ENCODE data around the gene ARL4D.

Gene ARL4D

DNA sequence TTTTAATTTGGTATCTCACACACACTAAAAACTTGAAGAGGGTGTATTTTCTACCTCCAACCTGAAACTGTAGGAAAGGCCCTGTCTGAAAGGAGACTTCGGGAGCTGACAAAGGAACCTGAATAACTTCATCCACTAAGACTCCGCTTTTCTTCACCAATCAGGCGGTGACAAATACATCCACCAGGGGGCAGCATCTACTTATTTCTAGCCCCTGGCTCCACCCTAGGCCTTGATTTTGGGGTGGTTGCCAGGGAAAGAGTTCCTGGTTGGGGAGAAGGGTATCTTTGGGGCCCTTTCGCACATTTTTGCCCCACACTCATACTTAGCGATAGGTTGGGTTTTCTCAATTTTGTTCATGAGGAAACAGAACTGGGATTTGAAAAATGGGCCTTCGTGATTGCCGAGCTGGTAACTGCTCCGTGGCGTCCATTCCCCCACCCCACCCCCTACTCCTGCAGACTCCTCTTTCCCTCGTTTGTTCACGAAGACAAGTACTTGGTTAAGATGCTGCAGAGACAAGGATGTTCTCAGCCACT is 4.8 kb upstream of the ARL4D start:
- in situ Hi-C loops (cut with HindIII; ENCODE audit: low sequenced_read_pairs), result no loop called here

DNA sequence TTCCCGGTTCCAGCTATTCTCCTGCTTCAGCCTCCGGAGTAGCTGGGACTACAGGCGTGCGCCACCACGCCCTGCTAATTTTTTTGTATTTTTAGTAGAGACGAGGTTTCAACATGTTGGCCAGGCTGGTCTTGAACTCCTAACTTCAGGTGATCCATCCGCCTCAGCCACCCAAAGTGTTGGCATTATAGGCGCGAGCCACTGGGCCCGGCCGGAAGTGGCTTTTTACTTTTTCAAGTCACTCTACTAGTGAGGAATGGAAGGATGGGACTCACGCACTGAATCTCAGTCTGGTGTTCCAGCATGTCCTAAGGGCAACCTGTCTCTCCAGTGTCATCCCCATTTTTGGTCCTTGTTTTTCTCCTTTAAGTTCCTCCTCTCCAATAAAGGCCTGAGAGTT is 4.1 kb upstream of the ARL4D start:
- in situ Hi-C loops (cut with HindIII; ENCODE audit: low sequenced_read_pairs), result loop anchor here (5.0 kb wide), 1 partner anchor 108 kb away; no protein-coding TSS in a partner anchor

DNA sequence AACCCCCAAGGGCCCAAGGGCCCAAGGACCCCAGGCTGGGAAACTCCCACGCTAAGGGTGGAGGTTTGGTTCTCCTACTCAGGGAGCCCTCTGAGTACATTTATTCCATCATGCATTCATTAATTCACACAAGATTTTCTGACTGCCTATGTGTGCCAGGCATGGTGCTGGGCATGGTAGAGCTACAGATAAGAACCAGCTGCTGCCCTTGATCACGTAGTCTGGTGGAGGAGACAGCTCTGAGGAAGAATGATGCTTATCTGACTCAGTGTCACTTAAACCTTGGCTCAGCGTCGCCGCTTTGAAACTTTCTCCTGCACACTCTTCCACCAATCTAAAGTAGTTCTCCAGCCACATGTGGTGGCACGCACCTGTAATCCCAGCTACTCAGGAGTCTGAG is 3.6 kb upstream of the ARL4D start:
- in situ Hi-C loops (cut with HindIII; ENCODE audit: low sequenced_read_pairs), result loop anchor here (5.0 kb wide), 1 partner anchor 107 kb away; no protein-coding TSS in a partner anchor

DNA sequence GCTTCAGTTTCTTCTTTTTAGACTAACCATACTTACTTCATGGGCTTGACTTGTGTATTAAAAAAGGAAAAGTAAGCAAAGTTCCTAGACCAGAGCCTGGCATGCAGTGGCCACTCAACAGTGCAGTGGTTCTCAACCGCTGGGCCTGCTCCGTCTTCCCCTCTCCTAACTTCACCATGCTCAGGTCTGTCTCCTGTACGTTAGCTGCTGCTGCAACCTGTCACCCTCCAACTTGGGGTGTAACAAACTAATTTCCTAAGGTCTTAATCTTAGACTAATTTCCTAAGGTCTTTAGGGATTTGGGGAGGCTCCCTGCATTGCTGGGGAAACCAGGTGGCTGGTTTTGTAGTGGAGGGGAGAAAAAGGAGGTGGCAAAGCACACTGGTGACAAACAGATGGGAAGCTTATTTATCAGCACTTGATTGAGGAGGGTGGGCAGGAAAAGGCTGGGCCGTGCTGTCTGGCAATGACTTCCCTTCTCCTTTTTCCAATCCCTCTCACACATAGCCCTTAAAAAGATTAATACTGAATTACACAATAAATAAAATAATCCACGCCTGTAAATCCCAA is 2.2 kb upstream of the ARL4D start:
- in situ Hi-C loops (cut with HindIII; ENCODE audit: low sequenced_read_pairs), result loop anchor here (5.0 kb wide), 1 partner anchor 106 kb away; no protein-coding TSS in a partner anchor

DNA sequence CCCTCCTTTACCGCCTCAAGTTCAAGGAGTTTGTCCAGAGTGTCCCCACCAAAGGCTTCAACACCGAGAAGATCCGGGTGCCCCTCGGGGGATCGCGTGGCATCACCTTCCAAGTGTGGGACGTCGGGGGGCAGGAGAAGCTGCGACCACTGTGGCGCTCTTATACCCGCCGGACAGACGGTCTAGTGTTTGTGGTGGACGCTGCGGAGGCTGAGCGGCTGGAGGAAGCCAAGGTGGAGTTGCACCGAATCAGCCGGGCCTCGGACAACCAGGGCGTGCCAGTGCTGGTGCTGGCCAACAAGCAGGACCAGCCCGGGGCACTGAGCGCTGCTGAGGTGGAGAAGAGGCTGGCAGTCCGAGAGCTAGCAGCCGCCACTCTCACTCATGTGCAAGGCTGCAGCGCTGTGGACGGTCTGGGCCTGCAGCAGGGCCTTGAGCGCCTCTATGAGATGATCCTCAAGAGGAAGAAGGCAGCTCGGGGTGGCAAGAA is 1.1 kb downstream of the ARL4D start:
- in situ Hi-C loops (cut with HindIII; ENCODE audit: low sequenced_read_pairs), result loop anchor here (5.0 kb wide), 1 partner anchor 102 kb away; no protein-coding TSS in a partner anchor

DNA sequence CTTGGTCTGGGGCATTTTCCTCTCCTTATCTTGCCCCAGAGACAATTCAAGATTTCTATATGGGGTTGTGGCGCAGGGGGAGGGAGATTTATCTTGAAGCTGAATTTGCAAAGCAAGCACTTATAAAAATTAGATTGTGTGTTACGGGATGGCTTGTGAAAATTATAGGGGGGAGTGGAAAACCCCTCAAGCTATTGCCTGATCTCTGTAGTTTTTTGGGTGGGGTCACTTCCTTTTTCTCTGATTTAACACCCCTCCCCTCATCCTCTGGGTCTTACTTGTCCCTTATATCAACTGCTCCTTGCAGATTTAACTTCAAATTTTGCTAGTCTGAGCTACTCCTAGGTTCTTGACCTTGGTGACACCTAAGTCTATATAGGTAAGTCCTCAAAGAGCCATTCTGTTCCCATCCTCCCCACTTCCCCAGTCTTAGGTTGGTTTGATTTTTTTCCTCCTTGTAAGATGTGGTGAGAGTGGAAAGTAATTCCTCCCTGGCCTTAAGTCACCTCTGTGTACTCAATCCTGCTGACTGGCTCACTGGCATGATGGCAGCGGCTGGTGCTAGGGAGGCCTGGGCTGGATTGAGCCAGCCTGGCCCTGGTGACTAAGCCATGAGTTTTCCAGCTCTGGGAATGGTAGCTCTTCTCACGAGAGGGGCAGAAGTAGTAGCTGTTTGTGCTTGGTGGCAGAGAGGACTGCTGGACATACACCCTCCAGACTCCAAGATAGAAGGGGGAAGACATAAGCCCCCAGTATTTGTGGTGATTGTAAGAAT is 2.3 kb downstream of the ARL4D start:
- in situ Hi-C loops (cut with HindIII; ENCODE audit: low sequenced_read_pairs), result no loop called here

DNA sequence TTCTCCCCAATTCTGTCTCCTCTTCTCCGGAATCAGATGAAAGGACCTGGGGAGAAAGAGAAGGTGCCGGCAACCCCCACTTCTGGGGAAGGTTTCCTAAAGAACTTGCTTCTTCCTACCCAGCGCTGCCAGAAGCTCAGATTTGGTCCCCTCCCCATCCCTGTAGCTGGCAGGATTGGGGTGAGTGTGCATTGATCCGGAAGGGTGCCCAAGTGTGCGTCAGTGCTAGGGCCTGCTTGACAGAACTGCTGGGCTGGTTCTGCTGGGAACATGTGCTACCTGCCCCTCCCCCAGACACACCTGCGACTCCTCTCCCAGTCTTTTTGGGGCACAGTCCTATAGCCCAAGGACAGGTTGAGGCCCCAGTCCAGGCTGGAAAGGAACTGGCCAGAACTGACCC is 3.3 kb downstream of the ARL4D start:
- in situ Hi-C loops (cut with HindIII; ENCODE audit: low sequenced_read_pairs), result no loop called here

DNA sequence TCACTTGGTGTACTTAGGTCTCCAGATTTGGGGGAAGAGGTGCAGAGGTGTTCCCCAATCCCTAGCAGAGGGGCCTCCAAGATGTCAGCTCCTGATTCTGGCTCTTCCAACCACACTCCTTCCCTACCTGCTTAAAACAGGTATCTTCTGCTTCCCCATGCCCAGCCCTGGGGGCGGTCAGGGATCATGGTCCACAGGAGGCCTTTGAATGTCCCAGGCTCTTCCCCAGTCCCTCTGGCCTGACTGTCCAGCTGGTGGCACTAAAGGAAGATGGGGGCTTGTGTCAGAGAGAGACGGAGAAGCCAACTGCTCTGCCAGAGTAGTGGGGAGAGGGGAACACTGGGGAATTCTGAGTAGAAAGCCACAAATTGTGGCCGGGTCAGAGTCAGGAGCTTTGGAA is 3.8 kb downstream of the ARL4D start:
- in situ Hi-C loops (cut with HindIII; ENCODE audit: low sequenced_read_pairs), result no loop called here

DNA sequence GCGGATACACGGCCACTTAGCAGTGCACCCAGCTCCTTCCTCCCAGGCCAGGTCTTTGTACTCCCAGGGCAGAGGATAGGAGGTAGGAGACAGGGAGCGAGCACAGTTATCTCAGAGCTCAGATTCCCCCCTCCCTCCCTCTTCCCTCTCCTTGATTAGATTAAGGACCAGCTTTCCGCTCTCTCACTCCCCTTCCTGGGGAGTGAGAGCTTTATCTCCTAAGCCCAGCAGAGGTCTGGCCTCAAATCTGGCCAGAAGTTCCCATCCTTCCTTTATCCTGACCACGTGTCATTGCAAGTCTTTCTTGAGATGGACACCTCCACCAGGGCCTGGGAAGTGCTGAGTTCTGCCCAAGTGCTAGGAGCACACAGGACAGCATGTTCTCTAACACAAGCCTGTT is 5.1 kb downstream of the ARL4D start:
- in situ Hi-C loops (cut with HindIII; ENCODE audit: low sequenced_read_pairs), result no loop called here

DNA sequence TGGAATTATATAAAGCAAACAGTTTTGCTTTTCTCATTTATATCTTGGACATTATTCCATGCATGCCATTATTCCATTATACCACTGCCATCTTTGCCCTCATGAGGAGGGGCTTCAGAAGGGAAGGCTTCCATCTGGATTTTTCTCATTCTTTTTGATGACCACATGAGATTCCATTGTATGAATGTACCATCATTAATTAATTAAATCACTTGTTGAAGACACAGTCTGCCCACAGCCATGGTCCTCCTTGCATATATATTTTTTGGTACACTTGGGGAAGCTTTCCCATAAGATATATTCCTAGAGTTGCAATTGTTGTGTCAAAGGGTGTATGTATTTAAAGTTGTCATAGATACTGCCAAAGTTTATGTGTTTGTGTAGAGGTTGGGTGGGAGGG is 7.1 kb downstream of the ARL4D start:
- in situ Hi-C loops (cut with HindIII; ENCODE audit: low sequenced_read_pairs), result loop anchor here (5.0 kb wide), 1 partner anchor 41 kb away; no protein-coding TSS in a partner anchor

DNA sequence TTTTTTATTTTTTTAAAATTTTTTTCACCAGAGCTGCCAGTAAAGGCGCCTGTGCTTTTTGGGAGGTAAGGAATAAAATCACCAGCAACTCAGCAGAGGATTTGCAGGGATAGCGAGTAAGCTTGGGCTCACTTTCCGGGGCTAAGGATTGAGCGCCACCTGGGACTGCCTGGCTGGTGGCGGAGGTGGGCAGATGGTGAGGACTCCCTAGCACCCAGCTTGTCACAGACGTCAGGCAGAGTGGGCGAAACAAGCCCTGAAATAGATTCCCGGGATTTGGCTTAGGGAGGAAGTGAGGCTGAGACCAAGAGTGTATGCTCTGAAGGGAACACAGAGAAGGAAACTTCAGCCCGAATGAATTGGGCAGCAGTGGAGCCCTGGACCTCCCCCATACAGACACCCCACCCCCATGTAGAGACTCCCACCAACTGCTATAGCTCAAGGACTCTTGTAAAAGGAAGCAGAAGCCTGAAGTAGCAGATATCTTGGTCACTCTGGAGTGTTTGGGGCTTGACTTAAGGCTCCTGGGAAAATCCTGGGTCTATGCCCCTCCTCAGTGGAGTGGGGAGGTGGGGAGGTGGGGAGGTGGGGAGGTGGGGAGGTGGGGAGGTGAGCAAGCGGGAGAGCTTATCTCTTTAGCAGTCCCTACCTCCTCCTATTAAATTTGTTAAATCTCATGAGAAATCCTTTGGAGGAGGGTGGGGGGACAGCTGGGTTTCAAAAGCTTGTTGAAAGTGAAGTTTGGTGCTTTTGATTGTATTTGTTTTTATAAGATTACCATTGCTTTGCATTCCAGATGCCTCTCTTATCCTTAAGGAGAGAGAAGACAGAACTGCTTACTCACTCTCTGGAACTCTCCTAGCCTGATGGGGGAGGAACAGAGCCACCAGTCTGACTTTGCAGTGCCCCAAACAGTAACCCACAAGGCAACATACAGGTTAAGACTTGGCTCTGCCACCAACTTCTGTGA is 8.2 kb downstream of the ARL4D start:
- in situ Hi-C loops (cut with HindIII; ENCODE audit: low sequenced_read_pairs), result loop anchor here (5.0 kb wide), 1 partner anchor 40 kb away; no protein-coding TSS in a partner anchor

DNA sequence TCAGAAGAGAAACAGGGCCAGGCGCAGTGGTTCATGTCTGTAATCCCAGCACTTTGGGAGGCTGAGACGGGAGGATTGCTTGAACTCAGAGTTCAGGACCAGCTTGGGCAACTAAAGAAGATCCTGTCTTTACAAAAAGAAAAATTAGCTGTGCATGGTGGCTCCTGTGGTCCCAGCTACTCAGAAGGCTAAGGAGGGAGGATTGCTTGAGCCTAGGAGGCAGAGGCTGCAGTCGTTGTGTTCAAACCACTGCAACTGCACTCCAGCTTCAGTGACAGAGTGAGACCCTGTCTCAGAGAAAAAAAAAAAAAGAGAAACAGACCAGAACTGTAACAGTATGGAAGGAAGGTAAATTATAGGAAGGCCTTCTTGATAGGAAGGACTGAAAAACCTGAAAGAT is 10.3 kb downstream of the ARL4D start:
- in situ Hi-C loops (cut with HindIII; ENCODE audit: low sequenced_read_pairs), result loop anchor here (5.0 kb wide), 1 partner anchor 38 kb away; no protein-coding TSS in a partner anchor

DNA sequence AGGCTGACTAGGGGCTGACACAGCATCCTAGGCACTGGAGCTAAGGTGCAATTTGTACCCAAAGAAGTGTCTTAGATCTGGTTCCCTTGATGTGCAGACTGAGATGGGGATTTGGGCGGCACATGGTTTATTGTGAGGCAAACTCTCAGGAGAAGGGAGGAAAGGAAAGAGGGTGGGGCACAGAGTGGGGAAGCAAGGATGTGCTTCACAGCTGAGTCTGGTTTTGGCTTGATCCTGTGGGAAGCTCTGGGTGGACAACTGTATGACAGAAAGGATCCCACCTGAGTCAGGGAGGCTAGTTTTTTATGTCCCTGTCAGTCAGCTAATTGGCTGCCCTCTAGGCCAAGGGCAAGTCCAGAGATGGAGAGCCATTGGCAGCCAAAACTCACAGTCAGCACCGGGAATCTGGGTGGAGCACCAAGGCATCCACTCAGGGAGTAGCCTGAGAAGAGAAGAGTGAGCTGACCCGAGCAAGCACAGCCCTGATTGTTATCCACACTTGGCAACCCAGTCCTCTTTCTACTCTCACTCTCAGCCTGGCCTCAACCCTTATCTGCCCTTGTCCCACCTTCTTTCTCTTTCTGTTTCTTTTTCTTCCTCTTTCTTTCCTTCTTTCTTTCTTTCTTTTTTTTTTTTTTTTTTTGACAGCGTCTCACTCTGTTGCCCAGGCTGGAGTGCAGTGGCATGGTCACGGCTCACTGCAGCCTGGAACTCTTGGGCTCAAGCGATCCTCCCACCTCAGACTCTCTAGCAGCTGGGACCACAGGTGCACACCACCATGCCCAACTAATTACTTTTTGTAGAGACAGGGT is 12.0 kb downstream of the ARL4D start:
- in situ Hi-C loops (cut with HindIII; ENCODE audit: low sequenced_read_pairs), result no loop called here

DNA sequence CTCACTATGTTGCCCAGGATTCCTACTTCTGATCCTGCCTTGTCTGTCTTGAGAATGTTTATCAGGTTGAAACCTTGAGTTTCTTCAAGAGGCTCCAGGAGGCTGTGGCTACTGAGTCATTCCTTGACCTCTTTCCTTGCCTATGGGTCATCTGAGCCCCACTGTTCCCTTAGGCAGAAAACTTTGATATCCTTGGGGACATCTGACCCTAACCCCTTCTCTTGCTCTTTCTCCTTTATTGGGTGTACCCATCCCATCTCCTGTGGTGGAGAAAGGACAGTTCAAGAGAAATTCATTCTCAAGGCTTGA is 12.5 kb downstream of the ARL4D start:
- in situ Hi-C loops (cut with HindIII; ENCODE audit: low sequenced_read_pairs), result no loop called here

DNA sequence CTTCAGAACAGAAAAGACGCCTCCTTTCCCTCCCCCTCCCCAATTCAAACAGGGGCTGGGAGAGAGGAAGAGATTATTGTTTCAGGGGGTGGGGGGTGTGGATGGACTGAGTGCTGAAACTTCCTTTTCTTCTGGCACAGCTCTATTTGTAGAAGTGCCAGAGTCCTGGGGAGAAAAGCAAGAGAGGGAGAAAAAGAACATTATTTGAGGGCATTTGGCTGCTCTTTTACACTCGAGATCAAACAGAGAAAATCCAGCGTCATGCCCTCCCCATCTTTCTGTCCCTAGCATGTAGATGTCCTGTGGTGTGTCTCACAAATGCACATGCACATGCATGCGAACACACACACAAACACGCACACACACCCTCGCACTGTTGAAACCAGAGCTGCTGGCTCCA is 13.0 kb downstream of the ARL4D start:
- in situ Hi-C loops (cut with HindIII; ENCODE audit: low sequenced_read_pairs), result no loop called here

DNA sequence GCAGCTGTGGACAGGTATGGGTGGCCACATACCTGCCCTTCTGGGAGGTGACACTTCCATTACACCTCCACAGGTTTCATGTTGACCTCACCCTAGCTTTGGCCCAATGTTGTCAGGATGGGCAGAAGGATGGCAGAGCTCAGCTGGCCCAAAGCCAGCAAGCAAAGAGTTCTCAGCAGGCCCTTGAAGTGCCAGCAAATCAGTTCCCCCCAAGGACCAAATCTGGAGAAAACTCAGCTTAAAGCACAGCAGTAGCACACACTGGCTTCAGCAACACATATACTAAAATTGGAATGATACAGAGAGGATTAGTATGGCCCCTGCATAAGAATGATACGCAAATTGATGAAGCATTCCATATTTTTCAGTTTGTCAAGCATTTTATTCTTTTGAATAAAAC is 13.4 kb downstream of the ARL4D start:
- in situ Hi-C loops (cut with HindIII; ENCODE audit: low sequenced_read_pairs), result no loop called here

DNA sequence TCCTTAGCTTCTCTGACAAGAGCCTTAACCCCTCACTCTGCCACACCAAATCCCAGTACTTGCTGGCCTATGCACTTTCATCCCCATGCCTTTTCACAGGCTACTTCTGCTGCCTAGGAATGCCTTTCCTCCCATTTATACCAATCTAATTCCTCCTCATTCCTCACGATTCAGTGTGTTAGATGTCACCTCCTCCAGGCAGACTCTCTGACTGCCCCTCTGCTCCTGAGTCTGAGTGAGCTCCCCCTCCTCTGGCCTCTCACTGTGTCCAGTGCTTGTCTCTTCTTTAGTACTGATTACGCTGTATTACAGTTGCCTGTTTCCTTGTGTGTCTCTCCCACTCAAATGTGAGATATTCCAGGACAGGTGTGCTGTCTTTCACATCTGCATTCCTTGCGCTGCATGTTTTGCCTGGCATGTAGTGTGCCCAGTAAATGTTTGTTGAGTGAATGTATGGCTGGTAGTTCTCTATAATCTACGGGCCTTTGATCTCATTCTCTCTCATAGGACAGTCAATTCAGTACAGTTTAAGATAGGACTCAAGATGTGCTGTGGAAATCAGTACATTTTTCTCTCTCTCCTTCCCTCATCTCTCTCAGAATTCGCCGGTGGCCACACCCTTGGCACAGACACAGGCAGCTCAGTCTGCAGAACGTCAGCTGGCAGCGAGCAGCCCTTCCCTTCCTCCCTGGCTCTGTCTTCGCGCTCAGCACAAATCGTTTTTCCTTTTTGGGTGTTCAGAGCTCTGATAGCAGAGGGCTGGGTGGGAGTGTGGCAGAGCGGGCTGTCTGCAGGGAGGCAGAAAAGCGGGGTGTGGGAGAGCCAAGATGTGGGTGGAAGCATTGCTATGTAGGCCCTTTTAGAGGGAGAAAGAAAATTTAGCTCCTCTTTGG is 18.5 kb downstream of the ARL4D start:
- in situ Hi-C loops (cut with HindIII; ENCODE audit: low sequenced_read_pairs), result no loop called here

DNA sequence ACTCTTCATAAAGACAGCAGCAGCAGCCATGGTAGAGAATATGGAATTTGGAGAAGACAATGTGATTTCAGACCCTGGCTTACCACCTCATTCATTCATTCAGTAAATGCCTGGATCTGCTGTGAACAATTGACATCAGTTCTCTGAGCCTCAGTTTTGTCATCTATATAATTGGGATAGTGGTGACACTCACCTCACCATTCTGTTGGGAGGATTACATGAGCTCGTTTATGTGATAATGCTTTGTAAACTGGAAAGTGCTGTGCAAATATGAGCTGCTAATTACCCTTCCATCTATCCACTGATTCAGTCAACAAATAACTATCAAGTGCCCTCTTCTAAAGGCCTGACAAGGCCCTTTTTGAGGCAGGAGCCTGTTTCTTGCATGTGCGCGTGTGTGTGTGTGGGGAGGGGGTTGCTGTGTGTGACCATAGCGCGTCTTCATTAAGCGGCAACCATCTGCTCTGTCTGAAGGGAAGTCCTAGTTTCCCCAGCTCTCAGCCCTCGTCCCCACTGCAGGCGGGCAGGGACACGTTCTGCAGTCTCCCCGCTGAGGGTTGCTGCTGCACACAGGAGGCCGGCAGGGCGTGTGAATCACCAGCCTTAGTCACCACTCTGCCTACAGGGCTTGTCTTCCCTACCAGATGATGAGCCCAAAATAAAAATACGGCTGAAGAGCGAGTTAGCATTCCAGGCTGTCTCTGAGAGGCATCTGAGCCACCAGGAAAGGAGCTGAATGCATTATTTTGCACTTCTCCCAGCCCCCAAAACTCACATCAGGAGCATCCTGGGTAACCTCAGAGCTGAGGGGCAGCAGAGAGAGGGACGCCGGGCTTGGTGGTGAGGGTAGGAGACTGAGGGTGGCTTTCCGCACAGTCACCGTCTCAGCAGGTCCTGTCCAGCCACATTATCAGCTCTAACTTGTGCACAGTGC is 19.9 kb downstream of the ARL4D start:
- in situ Hi-C loops (cut with HindIII; ENCODE audit: low sequenced_read_pairs), result no loop called here
